DLD1 (cell line): Measurements from ENCODE around the gene SAP30.

Experiments used
- in situ Hi-C: cut with HindIII; loops from 2 replicates; pipeline ENCODE4 v1.10.0; 2017; ENCODE audit warnings: low sequenced_read_pairs

Gene SAP30

GRCh38 chr4:173414456-173414855, 43.7 kb downstream of the SAP30 start:
- in situ Hi-C loops: no loop called here

GRCh38 chr4:173415092-173415491, 44.3 kb downstream of the SAP30 start:
- in situ Hi-C loops: no loop called here

GRCh38 chr4:173415885-173416653, 45.3 kb downstream of the SAP30 start:
- in situ Hi-C loops: no loop called here

GRCh38 chr4:173417833-173418232, 47.1 kb downstream of the SAP30 start:
- in situ Hi-C loops: no loop called here

GRCh38 chr4:173418639-173419038, 47.9 kb downstream of the SAP30 start:
- in situ Hi-C loops: no loop called here

- in situ Hi-C loops: no loop called here
Measured at GRCh38 chr4:173420324-173420752, 49.6 kb downstream of the SAP30 start.

- in situ Hi-C loops: no loop called here
Measured at GRCh38 chr4:173420801-173421200, 50.0 kb downstream of the SAP30 start.

- in situ Hi-C loops: no loop called here
Measured at GRCh38 chr4:173424899-173425805, 54.4 kb downstream of the SAP30 start.

GRCh38 chr4:173426064-173426463, 55.3 kb downstream of the SAP30 start:
- in situ Hi-C loops: no loop called here
